Left kidney (tissue), 2 donors: ENCODE measurements around the gene TBXAS1. TPM values are rescaled to one million over a fixed set of nuclear protein-coding genes. Genes with fewer than 3 reads are reported as not detected.
A peak's percentile ranks its signal among the peaks of the same experiment; 100 is the strongest.

Experiments used
- DNase-seq: peaks from one replicate; pipeline ENCODE4 v3.0.0-alpha.2; 2013
- polyA plus RNA-seq: library from polyadenylated mRNA; unstranded; fragments of 120-200 nt; gene quantifications from one replicate; pipeline ENCODE4 v1.2.1, GENCODE V29; 2013; ENCODE audit not compliant: insufficient read length

Gene TBXAS1
- polyA plus RNA-seq, 1 donor, result 35.8 TPM

- no peak for DNase-seq
These were observed 118.0 kb downstream of the TBXAS1 start for GRCh38 chr7:139947021-139947420.

GRCh38 chr7:139948167-139948566 lies 119.1 kb downstream of the TBXAS1 start:
- DNase-seq, result no peak

GRCh38 chr7:139948587-139949335 lies 119.7 kb downstream of the TBXAS1 start:
- no peak for DNase-seq

GRCh38 chr7:139949629-139950028 lies 120.6 kb downstream of the TBXAS1 start:
- DNase-seq, result no peak

- no peak for DNase-seq
These were observed 121.9 kb downstream of the TBXAS1 start for GRCh38 chr7:139950881-139951525.

GRCh38 chr7:139953229-139953628 lies 124.2 kb downstream of the TBXAS1 start:
- DNase-seq, result no peak

- no peak for DNase-seq
These were observed 126.2 kb downstream of the TBXAS1 start for GRCh38 chr7:139955109-139955820.

GRCh38 chr7:139958599-139959284 lies 129.7 kb downstream of the TBXAS1 start:
- peak; percentile 53 for DNase-seq

- DNase-seq, result no peak
These were observed 130.2 kb downstream of the TBXAS1 start for GRCh38 chr7:139959285-139959628.

- no peak for DNase-seq
These were observed 130.7 kb downstream of the TBXAS1 start for GRCh38 chr7:139959718-139960117.

GRCh38 chr7:139960157-139960556 lies 131.1 kb downstream of the TBXAS1 start:
- no peak for DNase-seq

GRCh38 chr7:139965942-139966628 lies 137.0 kb downstream of the TBXAS1 start:
- no peak for DNase-seq

- no peak for DNase-seq
These were observed 137.9 kb downstream of the TBXAS1 start for GRCh38 chr7:139966949-139967348.

GRCh38 chr7:139968931-139969330 lies 139.9 kb downstream of the TBXAS1 start:
- DNase-seq, result peak; percentile 51

- no peak for DNase-seq
These were observed 143.0 kb downstream of the TBXAS1 start for GRCh38 chr7:139972029-139972428.

GRCh38 chr7:139973101-139974050 lies 144.3 kb downstream of the TBXAS1 start:
- no peak for DNase-seq

GRCh38 chr7:139974179-139974811 lies 145.2 kb downstream of the TBXAS1 start:
- DNase-seq, result no peak

GRCh38 chr7:139976055-139976837 lies 147.2 kb downstream of the TBXAS1 start:
- DNase-seq, result no peak
